Right cardiac atrium (tissue), 5 donors: ENCODE results near the gene GPN1. TPM values are rescaled to one million over a fixed set of nuclear protein-coding genes. Genes with fewer than 3 reads are reported as not detected.

Experiments
- polyA plus RNA-seq: library from polyadenylated mRNA; stranded (reverse); fragments of 200-250 nt; gene quantifications from one replicate; pipeline ENCODE4 v1.2.3, GENCODE V29; 2013
- total RNA-seq, 4 donors: library from RNA; stranded (reverse); fragmentation: NEBNext Ultra II Directional; extraction: Animal tissue kit (Norgen Biotek cat#: 25700); gene quantifications; one replicate each; pipeline ENCODE4 v1.2.1, GENCODE V29; 2021
- donor health status: healthy with polysubstance abuse.
- donor health status: DM: no; HTN: yes; CAD: no.
- donor health status: DM: no; HTN: no; CAD: no.
- donor health status: DM: no; HTN: yes; CAD: no; lungs with severe emphysema.
- donor health status: DM: yes; HTN: yes; CAD: no.

Gene GPN1
- total and polyA plus RNA-seq, 5 donors = 15.5 to 21.8 (median 17.8) TPM

Other genes starting within 250 kb of the GPN1 start
- gene ZNF513, start 248.3 kb upstream of the GPN1 start, total RNA-seq = 10 to 100 TPM in 1 of 4 donors, 1 to 10 TPM in 3; 8.1 to 13.1 (median 8.5) TPM
- 9.6 TPM for gene ZNF513, start 248.3 kb upstream of the GPN1 start, polyA plus RNA-seq
- gene PPM1G, start 219.5 kb upstream of the GPN1 start, total RNA-seq = 10 to 100 TPM; 31.5 to 40.4 (median 37.3) TPM
- 35.0 TPM for gene PPM1G, start 219.5 kb upstream of the GPN1 start, polyA plus RNA-seq
- gene NRBP1, start 200.4 kb upstream of the GPN1 start, total RNA-seq = 10 to 100 TPM; 46.6 to 61.3 (median 51.8) TPM
- 37.7 TPM for gene NRBP1, start 200.4 kb upstream of the GPN1 start, polyA plus RNA-seq
- 1 to 10 TPM in 1 of 4 donors, under 1 TPM in 2, not detected in 1; 0.59 to 1.3 (median 0.82) TPM for gene KRTCAP3, start 186.7 kb upstream of the GPN1 start, total RNA-seq
- gene KRTCAP3, start 186.7 kb upstream of the GPN1 start, polyA plus RNA-seq = 0.38 TPM
- gene IFT172, start 139.3 kb upstream of the GPN1 start, total RNA-seq = 10 to 100 TPM; 17.0 to 29.5 (median 26.7) TPM
- gene IFT172, start 139.3 kb upstream of the GPN1 start, polyA plus RNA-seq = 25.4 TPM
- 10 to 100 TPM in 2 of 4 donors, 1 to 10 TPM in 2; 5.4 to 22.5 (median 8.5) TPM for gene FNDC4, start 133.8 kb upstream of the GPN1 start, total RNA-seq
- gene FNDC4, start 133.8 kb upstream of the GPN1 start, polyA plus RNA-seq = 10.7 TPM
- gene GCKR, start 132.2 kb upstream of the GPN1 start, total RNA-seq = 1 to 10 TPM in 1 of 4 donors, under 1 TPM in 3; 0.44 to 1.0 (median 0.57) TPM
- 0.50 TPM for gene GCKR, start 132.2 kb upstream of the GPN1 start, polyA plus RNA-seq
- 10 to 100 TPM; 24.0 to 26.5 (median 24.8) TPM for gene ZNF512, start 46.0 kb upstream of the GPN1 start, total RNA-seq
- gene ZNF512, start 46.0 kb upstream of the GPN1 start, polyA plus RNA-seq = 11.9 TPM
- 1 to 10 TPM; 3.1 to 8.1 (median 6.4) TPM for gene CCDC121, start within 50 bp of the GPN1 start, total RNA-seq
- 4.1 TPM for gene CCDC121, start within 50 bp of the GPN1 start, polyA plus RNA-seq
- gene SUPT7L, start 34.6 kb downstream of the GPN1 start, total RNA-seq = 10 to 100 TPM; 27.3 to 30.9 (median 29.0) TPM
- 26.8 TPM for gene SUPT7L, start 34.6 kb downstream of the GPN1 start, polyA plus RNA-seq
- 10 to 100 TPM; 19.4 to 21.8 (median 21.2) TPM for gene SLC4A1AP, start 34.8 kb downstream of the GPN1 start, total RNA-seq
- 19.9 TPM for gene SLC4A1AP, start 34.8 kb downstream of the GPN1 start, polyA plus RNA-seq
- 100 to 1,000 TPM; 242 to 308 (median 274) TPM for gene MRPL33, start 142.7 kb downstream of the GPN1 start, total RNA-seq
- gene MRPL33, start 142.7 kb downstream of the GPN1 start, polyA plus RNA-seq = 596 TPM